HL-60/S4 treated with phorbol 12-myristate 13-acetate at 8.2 ng/mL for 4 days and 3 days (cell line): ENCODE data around the gene ZFAND2A.

Experiments
- in situ Hi-C: fragments of 300-500 bp; cut with MboI; formaldehyde crosslinking; loops from 2 replicates; pipeline ENCODE4 v1.15.0; 2022; ENCODE audit warnings: low sequenced_read_pairs

ZFAND2A gene

GRCh38 chr7:1110358-1110757 lies 49.6 kb downstream of the ZFAND2A start:
- in situ Hi-C loops = no loop called here

GRCh38 chr7:1109581-1110310 lies 50.2 kb downstream of the ZFAND2A start:
- in situ Hi-C loops = no loop called here

- in situ Hi-C loops = no loop called here
Measured at GRCh38 chr7:1108264-1108920, 51.6 kb downstream of the ZFAND2A start.

GRCh38 chr7:1106793-1107421 lies 53.1 kb downstream of the ZFAND2A start:
- in situ Hi-C loops = no loop called here

- in situ Hi-C loops = no loop called here
Measured at GRCh38 chr7:1106063-1106792, 53.8 kb downstream of the ZFAND2A start.

- in situ Hi-C loops = no loop called here
Measured at GRCh38 chr7:1105189-1105588, 54.8 kb downstream of the ZFAND2A start.

GRCh38 chr7:1104516-1105179 lies 55.3 kb downstream of the ZFAND2A start:
- in situ Hi-C loops = no loop called here

GRCh38 chr7:1103789-1104515 lies 56.0 kb downstream of the ZFAND2A start:
- in situ Hi-C loops = no loop called here

- in situ Hi-C loops = no loop called here
Measured at GRCh38 chr7:1103009-1103788, 56.8 kb downstream of the ZFAND2A start.
